SW 1271 (cell line): ENCODE measurements around the gene TLCD1.
A peak's percentile ranks its signal among the peaks of the same experiment; 100 is the strongest.

Experiments
- DNase-seq, 2 experiments: peaks; one replicate each; lab custom pipeline; 2025; lab: John Stamatoyannopoulos, UW

TLCD1 gene

DNA sequence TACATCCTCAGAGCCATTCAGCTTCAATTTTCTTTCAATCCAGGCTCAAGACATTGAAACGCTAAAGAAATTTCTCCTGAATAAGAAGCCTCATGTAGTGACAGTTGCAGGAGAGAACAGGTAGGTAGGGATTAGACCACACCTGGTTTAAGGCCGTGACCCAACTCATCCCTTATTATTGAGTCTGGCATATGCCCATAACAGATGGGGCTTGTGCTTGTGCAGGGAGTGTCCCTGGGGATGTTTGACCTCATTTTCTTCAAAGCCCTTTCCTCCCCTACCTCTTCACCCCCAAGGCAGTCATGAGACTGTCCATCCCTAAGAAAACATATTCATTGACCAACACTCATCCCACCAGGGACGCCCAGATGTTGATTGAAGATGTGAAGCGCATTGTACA, 39.7 kb downstream of the TLCD1 start:
- DNase-seq = no peak

DNA sequence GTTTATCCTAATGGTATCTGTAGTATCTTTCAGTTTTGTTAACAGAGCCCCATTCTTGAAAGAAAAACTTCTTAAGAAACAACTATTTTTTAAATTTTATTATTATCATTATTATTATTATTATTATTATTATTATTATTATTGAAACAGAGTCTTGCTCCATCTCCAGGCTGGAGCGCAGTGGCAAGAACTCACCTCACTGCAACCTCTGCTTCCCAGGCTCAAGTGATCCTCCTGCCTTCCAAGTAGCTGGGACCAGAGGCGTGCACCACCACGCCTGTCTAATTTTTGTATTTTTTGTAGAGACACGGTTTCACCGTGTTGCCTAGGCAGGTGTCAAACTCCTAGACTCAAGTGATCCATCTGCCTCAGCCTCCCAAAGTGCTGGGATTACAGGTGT, 40.7 kb downstream of the TLCD1 start:
- no peak for DNase-seq

DNA sequence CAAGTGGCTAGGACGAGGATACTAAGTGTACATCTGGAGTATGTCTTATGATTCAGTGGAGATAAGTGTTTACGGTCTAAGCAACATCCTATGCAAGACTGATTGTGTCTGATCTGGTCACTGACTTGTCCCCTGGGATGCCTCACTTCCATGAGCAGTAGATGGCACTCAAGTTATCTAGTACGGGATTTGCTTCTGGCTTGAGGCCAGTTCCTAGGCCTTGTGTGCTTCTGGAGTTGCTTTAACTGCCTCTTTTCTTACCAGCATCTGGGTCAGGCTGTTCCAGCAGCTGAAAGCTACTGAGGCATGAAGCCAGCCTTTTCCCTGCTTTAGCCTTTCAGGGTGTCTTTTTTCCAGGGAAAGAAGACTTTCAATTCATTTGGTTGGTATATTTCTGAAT, 41.1 kb downstream of the TLCD1 start:
- DNase-seq = peak in 1 of 2 experiments; percentile 21

DNA sequence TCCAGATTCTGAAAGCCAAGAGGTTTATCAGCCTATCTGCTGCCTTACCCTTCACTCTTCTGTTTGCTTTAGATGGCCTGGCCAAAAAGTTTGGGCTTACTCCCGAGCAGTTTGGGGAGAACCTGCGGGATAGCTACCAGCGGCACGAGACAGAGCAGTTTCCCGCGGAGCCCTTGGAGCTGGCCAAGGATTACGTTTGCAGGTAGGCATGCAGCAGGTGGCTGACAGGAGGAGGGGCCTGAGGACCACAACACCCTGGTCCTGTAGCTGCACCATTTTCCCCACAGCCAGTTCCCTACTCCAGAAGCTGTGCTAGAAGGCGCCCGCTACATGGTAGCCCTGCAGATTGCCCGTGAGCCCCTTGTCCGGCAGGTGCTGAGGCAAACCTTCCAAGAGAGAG, 43.4 kb downstream of the TLCD1 start:
- no peak for DNase-seq

DNA sequence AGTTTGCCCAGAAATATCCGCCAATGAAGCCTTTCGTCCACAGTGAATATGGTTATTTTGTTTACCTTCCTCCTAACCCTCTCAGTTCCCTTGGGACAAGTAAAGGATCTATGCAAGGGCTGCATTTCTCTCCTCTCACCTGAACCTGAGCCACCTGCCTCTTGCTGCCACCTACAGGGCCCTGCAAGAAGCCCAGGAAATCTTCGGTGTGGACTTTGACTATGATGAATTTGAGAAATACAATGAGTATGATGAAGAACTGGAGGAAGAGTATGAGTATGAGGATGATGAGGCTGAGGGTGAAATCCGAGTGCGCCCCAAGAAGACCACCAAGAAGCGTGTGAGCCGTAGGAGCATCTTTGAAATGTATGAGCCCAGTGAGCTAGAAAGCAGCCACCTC, 50.1 kb downstream of the TLCD1 start:
- DNase-seq = peak in 1 of 2 experiments; percentile 14

DNA sequence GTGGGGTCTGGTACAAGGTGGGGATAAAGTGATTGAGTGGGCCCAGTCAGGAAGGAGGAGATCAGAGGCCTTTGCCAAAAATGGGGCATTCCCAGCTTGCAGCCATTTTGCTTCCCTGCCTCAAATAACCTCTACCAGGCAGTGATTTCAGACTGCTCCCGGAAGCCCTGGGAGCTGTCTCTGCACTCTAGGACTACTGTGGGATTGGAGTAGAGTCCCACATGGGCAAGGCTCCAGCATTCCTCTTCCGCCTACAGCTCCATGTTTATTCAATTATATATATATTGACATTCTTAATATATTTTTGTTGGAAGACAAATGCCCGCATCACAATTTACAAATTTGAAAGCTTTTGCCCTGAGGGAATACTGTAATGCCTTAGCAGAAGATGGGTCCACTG, 50.5 kb downstream of the TLCD1 start:
- DNase-seq = no peak
